HG02642 (cell line): ENCODE data around the gene SMARCD2.
"Not testable (repeated sequence)": the region's sequence is repeated elsewhere in the genome, so short reads cannot be mapped to it uniquely, and the experiment has no call there.

Experiments used
- ATAC-seq: cut with Tn5 transposase; IDR thresholded peaks from one replicate; pipeline ENCODE4 v1.9.1; 2021; ENCODE audit warnings: mild to moderate bottlenecking; ENCODE audit not compliant: unreplicated experiment, poor library complexity

SMARCD2 gene

DNA sequence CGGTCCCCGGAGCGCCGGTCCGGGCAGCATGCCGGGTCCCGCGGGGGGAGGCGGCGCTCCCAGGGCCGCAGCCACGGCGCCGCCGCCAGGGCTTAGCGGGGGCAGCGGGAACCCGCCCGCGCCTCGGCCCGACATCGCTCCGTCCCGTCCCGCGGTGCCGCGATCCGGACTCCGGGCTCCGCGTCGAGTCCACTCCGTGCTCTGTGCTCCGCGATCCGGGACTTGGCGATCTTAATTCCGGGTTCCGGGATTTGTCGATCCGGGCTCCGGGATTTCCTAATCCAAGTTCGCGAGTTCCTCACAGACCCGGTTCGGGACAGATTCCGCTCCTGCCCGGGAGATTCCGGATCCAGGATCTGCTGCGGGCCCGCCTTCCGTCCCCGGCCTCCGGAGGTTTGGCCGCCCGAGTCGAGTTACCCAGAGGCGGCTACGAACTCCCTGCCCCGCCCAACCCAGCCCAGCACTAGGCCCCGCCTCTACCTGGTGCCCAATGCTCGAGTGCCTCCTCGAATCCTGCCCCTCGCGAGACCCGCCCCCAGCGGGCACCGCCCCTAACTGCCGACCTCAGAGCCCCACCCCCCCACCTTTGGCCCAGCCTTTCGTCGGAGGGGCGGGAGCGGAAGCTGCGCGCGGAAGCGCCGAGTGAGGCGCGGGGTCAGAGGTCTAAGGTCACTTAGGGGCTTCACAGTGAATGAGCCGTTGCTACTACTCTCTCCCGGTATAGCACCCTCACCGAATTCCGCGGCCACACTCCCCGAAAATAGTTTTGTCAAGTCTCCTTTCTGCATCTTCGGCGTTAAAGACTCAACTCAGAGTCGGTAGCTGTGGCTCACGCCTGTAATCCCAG lies at the start of gene SMARCD2:
TSS of gene SMARCD2 (minus strand) at position 146 of the 847 bp plus-strand sequence. CDS start at position 135, 11 bp downstream.
- peak; percentile 85 for ATAC-seq

DNA sequence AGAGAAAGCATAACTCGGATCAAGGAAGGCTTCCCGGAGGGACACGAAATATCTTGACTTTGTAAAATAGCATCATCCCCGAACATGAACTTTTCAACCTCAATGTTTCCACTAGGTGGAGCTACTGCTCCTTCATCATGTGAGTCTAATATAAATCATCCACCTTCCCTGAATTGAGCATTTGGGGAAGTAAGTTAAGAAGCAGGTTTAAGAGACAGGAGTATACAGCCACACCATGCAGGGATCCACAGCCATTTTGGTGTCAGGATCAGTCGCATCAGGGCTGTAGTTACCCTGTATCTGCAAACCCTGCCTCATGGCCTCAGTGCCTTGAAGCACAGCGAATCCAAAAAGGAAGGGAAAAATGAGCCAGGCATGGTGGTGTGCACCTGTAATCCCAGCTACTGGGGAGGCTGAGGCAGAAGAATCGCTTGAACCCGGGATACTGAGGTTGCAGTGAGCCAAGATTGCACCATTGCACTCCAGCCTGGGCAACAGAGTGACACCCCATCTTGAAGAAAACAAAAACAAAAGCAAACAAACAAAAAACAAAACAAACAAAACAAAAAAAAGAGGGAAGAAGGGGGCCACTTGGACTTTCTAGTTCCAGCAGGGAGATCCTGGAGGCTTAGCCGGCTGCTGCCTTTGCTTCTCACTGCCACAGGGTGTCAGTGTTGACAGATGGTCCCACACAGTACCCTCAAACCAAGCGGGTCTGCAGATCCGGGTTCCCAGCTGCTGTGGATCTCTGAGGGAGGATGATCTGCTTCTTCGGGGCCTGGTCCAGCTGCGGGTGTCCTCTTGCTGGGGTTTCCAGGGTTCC lies 46.8 kb upstream of the SMARCD2 start:
- not testable (repeated sequence) for ATAC-seq

GRCh38 chr17:63885119-63885518 lies 42.6 kb upstream of the SMARCD2 start:
- ATAC-seq = not testable (repeated sequence)

- ATAC-seq = not testable (repeated sequence)
Measured at GRCh38 chr17:63882626-63883126, 40.2 kb upstream of the SMARCD2 start.

GRCh38 chr17:63881935-63882601 lies 39.6 kb upstream of the SMARCD2 start, which contains the start of gene GH2:
Gene GH2 (minus strand): TSS chr17:63881944. CDS start chr17:63881801, 143 bp downstream.
- ATAC-seq = no peak

DNA sequence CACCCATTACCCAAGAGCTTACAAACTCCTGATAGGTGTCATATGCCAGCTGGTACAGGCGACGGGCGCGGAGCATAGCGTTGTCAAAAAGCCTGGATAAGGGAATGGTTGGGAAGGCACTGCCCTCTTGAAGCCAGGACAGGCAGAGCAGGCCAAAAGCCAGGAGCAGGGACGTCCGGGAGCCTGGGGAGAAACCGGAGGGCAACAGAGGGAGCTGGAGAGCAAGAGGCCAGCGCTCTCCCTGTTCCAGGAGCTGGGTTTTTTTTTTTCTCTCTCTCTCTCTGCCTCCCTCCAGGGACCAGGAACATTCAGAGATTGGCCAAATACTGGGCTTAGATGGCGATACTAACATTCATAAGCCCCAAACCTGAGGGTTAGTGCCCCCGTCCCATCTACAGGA lies 38.9 kb upstream of the SMARCD2 start:
- not testable (repeated sequence) for ATAC-seq

GRCh38 chr17:63880706-63881105 lies 38.2 kb upstream of the SMARCD2 start:
- no peak for ATAC-seq

DNA sequence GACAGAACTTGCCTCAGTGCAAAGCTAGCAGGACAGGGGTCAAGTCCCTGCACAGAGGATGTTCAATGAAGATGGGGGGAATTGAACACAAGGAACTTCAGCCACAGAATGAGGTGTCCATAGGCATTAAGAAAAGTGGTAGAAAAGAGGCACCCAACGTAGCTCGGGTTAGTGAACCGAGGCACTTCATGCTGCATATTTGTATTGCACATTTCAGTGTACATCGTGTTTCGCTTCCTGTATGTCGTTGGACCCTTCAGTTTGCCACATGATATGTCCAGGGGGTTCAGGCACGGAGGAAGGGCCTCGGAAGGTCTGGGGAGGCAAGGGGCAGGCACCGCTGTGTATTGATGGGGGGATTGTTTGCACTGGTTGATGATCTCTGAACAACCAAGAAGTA lies 35.9 kb upstream of the SMARCD2 start:
- ATAC-seq = not testable (repeated sequence)

GRCh38 chr17:63874693-63875092 lies 32.2 kb upstream of the SMARCD2 start:
- not testable (repeated sequence) for ATAC-seq

- ATAC-seq = not testable (repeated sequence)
Measured at GRCh38 chr17:63874061-63874626, 31.7 kb upstream of the SMARCD2 start.

DNA sequence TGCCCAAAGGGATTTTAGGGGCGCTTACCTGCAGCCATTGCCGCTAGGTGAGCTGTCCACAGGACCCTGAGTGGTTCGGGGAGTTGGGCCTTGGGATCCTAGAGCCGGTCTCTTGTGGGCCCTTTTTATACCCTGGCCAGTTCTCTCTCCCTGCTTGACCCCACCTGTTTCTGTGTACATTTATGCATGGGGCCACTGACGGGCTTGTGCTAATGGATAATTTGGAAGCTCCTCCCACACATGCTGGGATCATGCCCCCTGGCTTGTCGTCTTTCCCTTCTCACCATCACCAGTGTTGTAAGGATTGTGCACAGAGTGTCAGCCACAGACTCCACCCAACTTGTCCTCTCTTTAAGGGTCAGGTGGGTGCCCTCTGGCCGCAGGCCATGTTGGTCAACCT lies 31.1 kb upstream of the SMARCD2 start, which contains the start of gene CSH2:
TSS of gene CSH2 (minus strand) at position 101 of the 400 bp plus-strand sequence. CDS start at position 38, 63 bp downstream.
- ATAC-seq = not testable (repeated sequence)

GRCh38 chr17:63871646-63872365 lies 29.3 kb upstream of the SMARCD2 start:
- not testable (repeated sequence) for ATAC-seq

DNA sequence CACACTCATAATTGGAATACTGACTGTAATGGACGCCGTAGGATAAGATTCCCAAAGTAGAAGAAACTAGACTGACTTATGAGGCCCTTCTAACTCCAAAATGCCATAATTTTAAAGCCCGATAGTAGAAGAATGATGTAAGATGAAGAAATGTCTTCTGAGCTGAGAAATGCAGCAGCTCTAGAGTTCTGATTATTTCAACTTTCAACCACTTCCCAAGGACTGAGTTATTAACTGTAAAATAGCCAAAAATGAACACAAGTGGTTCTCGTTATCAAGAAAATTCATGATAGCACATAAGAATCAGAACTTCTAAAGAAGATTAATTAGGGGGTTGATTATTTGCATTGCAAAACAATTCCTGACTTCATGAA lies 27.8 kb upstream of the SMARCD2 start:
- not testable (repeated sequence) for ATAC-seq

- not testable (repeated sequence) for ATAC-seq
Measured at GRCh38 chr17:63869491-63870291, 27.2 kb upstream of the SMARCD2 start.

GRCh38 chr17:63866625-63867024 lies 24.1 kb upstream of the SMARCD2 start:
- ATAC-seq = not testable (repeated sequence)

DNA sequence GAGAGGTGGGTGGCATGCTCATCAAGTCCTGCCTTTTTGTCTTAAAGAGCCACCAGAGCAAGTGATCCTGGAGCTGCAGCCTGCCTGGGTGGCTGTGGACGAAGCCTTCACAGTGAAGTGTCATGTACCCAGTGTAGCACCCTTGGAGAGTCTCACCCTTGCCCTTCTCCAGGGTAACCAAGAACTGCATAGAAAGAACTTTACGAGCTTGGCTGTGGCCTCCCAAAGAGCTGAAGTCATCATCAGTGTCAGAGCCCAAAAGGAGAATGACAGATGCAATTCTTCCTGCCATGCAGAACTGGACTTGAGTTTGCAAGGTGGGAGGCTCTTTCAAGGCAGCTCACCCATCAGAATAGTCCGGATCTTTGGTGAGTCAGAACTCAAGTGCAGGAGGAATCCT lies 16.8 kb upstream of the SMARCD2 start:
- ATAC-seq = no peak

GRCh38 chr17:63856425-63856824 lies 13.9 kb upstream of the SMARCD2 start:
- not testable (repeated sequence) for ATAC-seq

GRCh38 chr17:63855185-63855584 lies 12.7 kb upstream of the SMARCD2 start:
- ATAC-seq = no peak
